Measurements from ENCODE around the gene TP53RK.

Gene TP53RK

DNA sequence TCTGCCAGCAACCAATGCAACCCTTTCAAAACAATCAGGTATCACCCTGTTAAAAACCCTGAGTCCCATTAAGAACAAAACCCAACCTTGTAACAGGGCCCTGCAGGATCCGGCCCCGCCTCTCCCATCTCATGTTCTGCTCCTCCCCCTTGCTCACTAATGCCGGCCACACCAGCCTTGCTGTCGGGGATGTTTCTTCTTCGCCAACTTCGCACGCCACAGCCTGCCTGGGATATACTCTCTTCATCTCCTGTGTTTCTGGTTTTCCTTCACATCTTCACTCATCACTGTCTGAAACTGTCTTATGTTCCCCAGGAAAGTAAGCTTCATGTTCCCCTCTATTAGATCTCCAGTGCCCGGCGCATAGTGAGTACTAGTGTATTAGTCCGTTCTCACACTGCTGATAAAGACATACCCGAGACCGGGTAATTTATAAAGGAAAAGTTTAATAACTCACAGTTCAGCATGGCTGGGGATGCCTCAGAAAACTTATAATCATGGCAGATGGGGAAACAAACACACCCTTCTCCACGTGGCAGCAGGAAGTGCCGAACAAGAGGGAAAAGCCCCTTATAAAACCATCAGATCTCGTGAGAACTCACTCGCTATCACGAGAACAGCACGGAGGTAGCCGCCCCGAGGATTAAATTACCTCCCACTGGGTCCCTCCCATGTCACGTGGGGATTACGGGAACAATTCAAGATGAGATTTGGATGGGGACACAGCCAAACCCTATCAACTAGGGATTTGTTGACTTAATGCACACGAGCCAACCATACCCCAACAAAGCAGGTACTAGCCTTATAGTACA, 5.1 kb downstream of the TP53RK start:
- Histone ChIP-seq H3K4me3 (ENCODE audit: low read length) (no peak overlapping the region), H3K79me2 (ENCODE audit: low read length) (peaks cover 55% of the 10 kb centered on the region), H4K20me1 (ENCODE audit: insufficient read depth, low read length) (no peaks in the 10 kb centered on the region), H3K9ac (ENCODE audit: low read length) (no peak overlapping the region), H3K27ac (ENCODE audit: low read length) (no peak overlapping the region; the same call in 1 of the 2 replicates), H3K4me2 (ENCODE audit: low read depth, low read length) (no peak overlapping the region), H3K4me1 (ENCODE audit: low read length) (peaks cover 52% of the 10 kb centered on the region), H3K27me3 (replicated peaks; ENCODE audit: insufficient read depth, low read length) (no peaks in the 10 kb centered on the region), H2AFZ (ENCODE audit: low read length) (no peak overlapping the region), H3F3A (ENCODE audit: insufficient read depth, low read length) (peaks cover 14% of the 10 kb centered on the region; the same call in 1 of the 2 replicates), H3K9me2 (replicated peaks; ENCODE audit: insufficient read depth, low read length) (no peaks in the 10 kb centered on the region), H3K9me3 (replicated peaks; ENCODE audit: insufficient read depth, low read length) (no peaks in the 10 kb centered on the region), H3K36me3 (replicated peaks; ENCODE audit: insufficient read depth, low read length) (peaks cover 5% of the 10 kb centered on the region; the same call in 1 of the 2 replicates)
- no peak for TF ChIP-seq EZH2phosphoT487 (IDR thresholded peaks at IDR 0.05; ENCODE audit: low read length)
- TF ChIP-seq, protein P1, sequence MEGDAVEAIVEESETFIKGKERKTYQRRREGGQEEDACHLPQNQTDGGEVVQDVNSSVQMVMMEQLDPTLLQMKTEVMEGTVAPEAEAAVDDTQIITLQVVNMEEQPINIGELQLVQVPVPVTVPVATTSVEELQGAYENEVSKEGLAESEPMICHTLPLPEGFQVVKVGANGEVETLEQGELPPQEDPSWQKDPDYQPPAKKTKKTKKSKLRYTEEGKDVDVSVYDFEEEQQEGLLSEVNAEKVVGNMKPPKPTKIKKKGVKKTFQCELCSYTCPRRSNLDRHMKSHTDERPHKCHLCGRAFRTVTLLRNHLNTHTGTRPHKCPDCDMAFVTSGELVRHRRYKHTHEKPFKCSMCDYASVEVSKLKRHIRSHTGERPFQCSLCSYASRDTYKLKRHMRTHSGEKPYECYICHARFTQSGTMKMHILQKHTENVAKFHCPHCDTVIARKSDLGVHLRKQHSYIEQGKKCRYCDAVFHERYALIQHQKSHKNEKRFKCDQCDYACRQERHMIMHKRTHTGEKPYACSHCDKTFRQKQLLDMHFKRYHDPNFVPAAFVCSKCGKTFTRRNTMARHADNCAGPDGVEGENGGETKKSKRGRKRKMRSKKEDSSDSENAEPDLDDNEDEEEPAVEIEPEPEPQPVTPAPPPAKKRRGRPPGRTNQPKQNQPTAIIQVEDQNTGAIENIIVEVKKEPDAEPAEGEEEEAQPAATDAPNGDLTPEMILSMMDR (IDR thresholded peaks at IDR 0.05; ENCODE audit: low read length) = no peak
- no peak for TF ChIP-seq EZH2 (optimal IDR thresholded peaks at IDR 0.05; ENCODE audit: low read depth, low read length)
- DNase-seq = no peak

DNA sequence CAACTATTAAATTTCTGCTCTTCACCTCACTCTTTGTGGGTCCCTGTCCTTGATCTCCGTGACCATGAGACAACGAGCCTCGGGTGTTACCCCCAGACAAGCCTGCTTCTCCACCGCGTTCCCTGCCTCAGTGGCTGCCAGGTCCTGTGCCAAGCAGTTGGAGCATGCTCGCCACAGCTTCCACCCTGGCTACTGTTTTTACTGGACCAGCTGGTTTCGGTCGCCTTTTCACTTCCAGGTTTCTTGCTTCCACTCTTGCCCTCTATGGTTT, 5.6 kb downstream of the TP53RK start:
- H3K4me2 ChIP-seq (ENCODE audit: low read depth, low read length) = 0 out of 2 replicates have a peak overlapping the region, but pooled peaks have one; percentile 4
- H3F3A ChIP-seq (ENCODE audit: insufficient read depth, low read length) = peaks cover 14% of the 10 kb centered on the region; the same call in 1 of the 2 replicates
- no peaks in the 10 kb centered on the region for H4K20me1 ChIP-seq (ENCODE audit: insufficient read depth, low read length)
- peaks cover 52% of the 10 kb centered on the region for H3K4me1 ChIP-seq (ENCODE audit: low read length)
- peaks cover 49% of the 10 kb centered on the region for H3K79me2 ChIP-seq (ENCODE audit: low read length)
- H3K9ac ChIP-seq (ENCODE audit: low read length) = no peak overlapping the region
- TF ChIP-seq EZH2 (optimal IDR thresholded peaks at IDR 0.05; ENCODE audit: low read depth, low read length) = no peak
- TF ChIP-seq, protein P1 (IDR thresholded peaks at IDR 0.05; ENCODE audit: low read length) = no peak
- TF ChIP-seq EZH2phosphoT487 (IDR thresholded peaks at IDR 0.05; ENCODE audit: low read length) = no peak
- H3K27me3 ChIP-seq (replicated peaks; ENCODE audit: insufficient read depth, low read length) = no peaks in the 10 kb centered on the region
- peak overlapping the region; percentile 10; the same call in 1 of the 2 replicates for H3K27ac ChIP-seq (ENCODE audit: low read length)
- H3K36me3 ChIP-seq (replicated peaks; ENCODE audit: insufficient read depth, low read length) = peaks cover 5% of the 10 kb centered on the region; the same call in 1 of the 2 replicates
- DNase-seq = no peak
- no peaks in the 10 kb centered on the region for H3K9me2 ChIP-seq (replicated peaks; ENCODE audit: insufficient read depth, low read length)
- H3K4me3 ChIP-seq (ENCODE audit: low read length) = no peak overlapping the region
- no peak overlapping the region for H2AFZ ChIP-seq (ENCODE audit: low read length)
- no peaks in the 10 kb centered on the region for H3K9me3 ChIP-seq (replicated peaks; ENCODE audit: insufficient read depth, low read length)

DNA sequence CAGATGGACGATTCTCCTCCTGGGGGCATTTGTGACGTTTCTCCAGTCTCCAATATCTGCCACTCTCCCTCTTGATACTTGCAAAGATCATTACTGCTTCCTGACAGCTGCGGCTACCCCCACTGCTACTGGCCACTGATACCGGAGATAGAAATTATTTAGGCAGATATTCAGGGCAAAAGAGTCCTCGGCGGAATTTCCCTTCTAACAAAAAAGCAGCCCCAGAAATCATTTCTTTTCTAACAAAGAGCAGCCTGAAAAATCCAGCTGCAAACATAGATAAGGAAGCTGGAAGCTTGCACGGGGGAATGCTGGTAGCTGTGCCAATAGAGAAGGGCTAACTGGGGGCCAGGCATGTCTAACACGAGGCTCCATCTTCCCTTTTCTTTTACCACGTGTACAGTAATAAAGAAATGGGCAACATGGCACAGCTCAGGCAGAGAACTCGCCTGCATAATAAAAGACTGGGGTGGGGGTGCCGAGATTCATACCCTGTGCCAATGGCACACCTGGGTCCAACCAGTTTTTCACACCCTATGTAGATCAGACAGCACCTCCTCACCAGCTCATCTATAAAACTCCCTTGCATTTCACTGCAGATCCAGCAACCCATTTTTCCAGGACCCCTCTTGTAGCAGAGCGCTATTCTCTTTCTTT, 6.1 kb downstream of the TP53RK start:
- peak overlapping the region; percentile 10; the same call in 1 of the 2 replicates for H3K27ac ChIP-seq (ENCODE audit: low read length)
- H3K4me3 ChIP-seq (ENCODE audit: low read length) = no peak overlapping the region
- no peaks in the 10 kb centered on the region for H3K27me3 ChIP-seq (replicated peaks; ENCODE audit: insufficient read depth, low read length)
- TF ChIP-seq, protein P1 (IDR thresholded peaks at IDR 0.05; ENCODE audit: low read length) = no peak
- TF ChIP-seq EZH2phosphoT487 (IDR thresholded peaks at IDR 0.05; ENCODE audit: low read length) (no peak), EZH2 (optimal IDR thresholded peaks at IDR 0.05; ENCODE audit: low read depth, low read length) (no peak)
- no peaks in the 10 kb centered on the region for H4K20me1 ChIP-seq (ENCODE audit: insufficient read depth, low read length)
- no peak overlapping the region for H2AFZ ChIP-seq (ENCODE audit: low read length)
- no peaks in the 10 kb centered on the region for H3K9me2 ChIP-seq (replicated peaks; ENCODE audit: insufficient read depth, low read length)
- peaks cover 45% of the 10 kb centered on the region for H3K79me2 ChIP-seq (ENCODE audit: low read length)
- peaks cover 5% of the 10 kb centered on the region; the same call in 1 of the 2 replicates for H3K36me3 ChIP-seq (replicated peaks; ENCODE audit: insufficient read depth, low read length)
- H3F3A ChIP-seq (ENCODE audit: insufficient read depth, low read length) = peaks cover 14% of the 10 kb centered on the region; the same call in 1 of the 2 replicates
- H3K9ac ChIP-seq (ENCODE audit: low read length) = no peak overlapping the region
- peaks cover 52% of the 10 kb centered on the region for H3K4me1 ChIP-seq (ENCODE audit: low read length)
- no peaks in the 10 kb centered on the region for H3K9me3 ChIP-seq (replicated peaks; ENCODE audit: insufficient read depth, low read length)
- no peak for DNase-seq
- 0 out of 2 replicates have a peak overlapping the region, but pooled peaks have one; percentile 4 for H3K4me2 ChIP-seq (ENCODE audit: low read depth, low read length)
